Measurements from ENCODE around the gene COL6A1. TPM values are rescaled to one million over a fixed set of nuclear protein-coding genes. Genes with fewer than 3 reads are reported as not detected.

Gene COL6A1
- total RNA-seq, 1 experiment from 2014 or later = 87.5 TPM

- Histone ChIP-seq H3K9ac (ENCODE audit: low read length) (no peak overlapping the region), H3K4me3 (replicated peaks in 1 of 2; ENCODE audit: low read depth in 1 of 2, low read length in 2 of 2) (no peak overlapping the region), H3K9me2 (ENCODE audit: insufficient read depth) (no peaks in the 10 kb centered on the region), H3K9me3 (ENCODE audit: control insufficient read depth in 1 of 2, insufficient read depth in 1 of 2, low read depth in 1 of 2, low read length in 2 of 2) (no peaks in the 10 kb centered on the region), H2AFZ (ENCODE audit: low read depth, low read length, poor library complexity, severe bottlenecking) (no peak overlapping the region), H3K79me2 (ENCODE audit: insufficient read depth, low read length) (no peaks in the 10 kb centered on the region), H3K4me1 (ENCODE audit: control insufficient read depth in 1 of 2, insufficient read depth in 2 of 2, low read length in 2 of 2) (peaks cover 11 to 12% of the 10 kb centered on the region in 2 experiments; a peak in 3 of 4 replicates), H3K27ac (ENCODE audit: low read depth, low read length) (no peak overlapping the region), H3K4me2 (ENCODE audit: low read length) (no peak overlapping the region), H3K36me3 (ENCODE audit: control insufficient read depth in 1 of 2, insufficient read depth in 2 of 2, low read length in 2 of 2) (no peaks in the 10 kb centered on the region), H4K20me1 (ENCODE audit: insufficient read depth) (no peaks in the 10 kb centered on the region), H3K27me3 (ENCODE audit: insufficient read depth, low read length) (no peaks in the 10 kb centered on the region)
- ChIA-PET POLR2A (no interaction called here), RAD21 (ENCODE audit: low non-redundant PET in 1 of 2, low total read pairs in 2 of 2, uncharacterized antibody in 2 of 2, unreplicated experiment in 2 of 2) (no interaction called here), CTCF (no interaction called here)
- no peak for TF ChIP-seq POLR2A (IDR thresholded peaks at IDR 0.05; ENCODE audit: borderline replicate concordance, extremely low read depth, insufficient read depth, insufficient read length)
- no peak for TF ChIP-seq ZBTB33 (IDR thresholded peaks at IDR 0.05; ENCODE audit: extremely low read depth, insufficient replicate concordance, low read length)
- TF ChIP-seq EZH2 (IDR thresholded peaks at IDR 0.05) = no peak
- TF ChIP-seq SRF (IDR thresholded peaks at IDR 0.05; ENCODE audit: low read depth) = no peak
- no peak for TF ChIP-seq MAX (IDR thresholded peaks at IDR 0.05)
- TF ChIP-seq REST (IDR thresholded peaks at IDR 0.05; ENCODE audit: low read depth) = no peak
- TF ChIP-seq CTCF (IDR thresholded peaks at IDR 0.05 in 2 of 3, conservative IDR thresholded peaks at IDR 0.05 in 1 of 3; ENCODE audit: borderline replicate concordance in 1 of 3, insufficient read depth in 1 of 3, low read depth in 2 of 3, low read length in 2 of 3) = no peak
- TF ChIP-seq EZH2phosphoT487 (IDR thresholded peaks at IDR 0.05; ENCODE audit: borderline replicate concordance) = no peak
- no peak for TF ChIP-seq SP1 (IDR thresholded peaks at IDR 0.05; ENCODE audit: low read depth)
- no peak for TF ChIP-seq CBX3 (IDR thresholded peaks at IDR 0.05; ENCODE audit: low read depth)
- TF ChIP-seq ELF1 (IDR thresholded peaks at IDR 0.05; ENCODE audit: borderline replicate concordance, low read depth) = no peak
- TF ChIP-seq ZFX (IDR thresholded peaks at IDR 0.05) = no peak
- no peak for TF ChIP-seq CEBPB (IDR thresholded peaks at IDR 0.05; ENCODE audit: low read depth)
- no peak for TF ChIP-seq RAD21 (IDR thresholded peaks at IDR 0.05; ENCODE audit: low read depth)
- TF ChIP-seq EGR1 (IDR thresholded peaks at IDR 0.05; ENCODE audit: low read depth) = no peak
- TF ChIP-seq JUND (IDR thresholded peaks at IDR 0.05) = no peak
- no peak for TF ChIP-seq FOSL1 (IDR thresholded peaks at IDR 0.05; ENCODE audit: low read depth)
- TF ChIP-seq ATF3 (IDR thresholded peaks at IDR 0.05) = no peak
- no peak for TF ChIP-seq YY1 (IDR thresholded peaks at IDR 0.05; ENCODE audit: extremely low read depth, insufficient replicate concordance, low read depth, low read length)
- no peak for TF ChIP-seq SIN3A (IDR thresholded peaks at IDR 0.05; ENCODE audit: low read depth)
- ATAC-seq (no peak), DNase-seq (ENCODE audit: low read depth, low spot score) (no peak)
- no TSS peak for BruUV-seq (replicated peaks)
- intact Hi-C loops (cut with micrococcal nuclease) = no loop called here
These were observed 29.9 kb upstream of the COL6A1 start for GRCh38 chr21:45951676-45952075.
